AG09319 (cell line): ENCODE results near the gene TUBA8.

Experiments used
- DNase-seq: peaks from one replicate; pipeline ENCODE4 v3.0.0-alpha.2; 2010; ENCODE audit warnings: low read depth; ENCODE audit errors: extremely low read depth
- CTCF ChIP-seq: IDR thresholded peaks from 2 replicates; pipeline ENCODE4 v1.5.1; 2011; ENCODE audit warnings: low read depth, mild to moderate bottlenecking, inconsistent platforms, low read length, moderate library complexity

The TUBA8 gene

GRCh38 chr22:18088825-18089568 lies 21.6 kb upstream of the TUBA8 start:
- TF ChIP-seq CTCF = no peak
- DNase-seq = no peak

DNA sequence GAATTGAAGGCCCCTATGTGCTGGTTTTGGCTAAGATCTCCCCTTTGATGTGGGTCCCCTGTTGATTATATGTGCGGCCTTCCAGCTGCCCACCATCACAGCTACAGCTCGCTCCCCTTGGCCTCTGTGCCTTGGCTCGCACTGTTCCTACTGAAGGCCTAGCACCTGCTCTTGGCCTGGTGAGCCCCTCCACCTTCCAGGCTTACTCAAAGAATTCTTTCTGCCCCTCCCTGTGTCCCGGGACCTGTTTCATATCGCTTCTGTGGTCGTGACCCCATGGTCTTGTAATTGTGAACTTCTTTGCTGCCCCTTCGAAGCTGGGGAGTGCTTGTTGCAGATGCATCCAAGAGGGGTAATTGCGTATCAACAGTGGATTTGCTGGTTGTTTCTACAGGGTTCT lies 20.3 kb upstream of the TUBA8 start:
- no peak for TF ChIP-seq CTCF

GRCh38 chr22:18091478-18091877 lies 19.1 kb upstream of the TUBA8 start:
- TF ChIP-seq CTCF = no peak

More for the DNA sequence above, 20.3 kb upstream of the TUBA8 start:
- DNase-seq = no peak

DNA sequence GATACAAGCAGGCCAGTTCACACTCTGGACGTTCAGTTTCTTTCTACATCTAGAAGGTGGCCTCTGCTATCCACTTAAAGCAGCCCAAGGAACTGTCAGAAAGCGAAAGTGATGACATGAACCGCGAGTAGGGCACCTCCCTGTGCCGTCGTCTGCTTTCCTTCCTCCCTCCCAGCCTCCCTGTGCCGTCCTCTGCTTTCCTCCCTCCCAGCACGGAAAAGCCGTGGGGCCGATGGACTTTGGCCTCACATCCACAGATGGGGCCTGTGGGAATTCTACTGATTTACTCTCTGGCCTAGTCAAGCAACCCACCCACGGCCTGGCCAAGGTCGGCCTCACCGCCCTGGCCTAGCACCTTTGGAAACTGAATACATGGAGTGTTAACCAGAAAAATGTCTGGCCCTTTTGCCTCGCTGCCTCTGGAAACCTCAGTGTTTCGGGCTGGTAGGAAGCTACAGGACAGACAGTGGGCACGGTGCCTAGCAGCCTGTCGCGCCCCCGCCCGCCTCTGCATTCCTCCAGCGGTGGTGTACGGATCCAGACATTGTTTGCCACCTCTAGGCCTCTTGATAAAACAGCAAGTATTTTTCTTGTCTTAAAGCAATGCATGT lies 18.6 kb upstream of the TUBA8 start:
- TF ChIP-seq CTCF = no peak; the same call in none of the 2 replicates
- DNase-seq = no peak

More at GRCh38 chr22:18091478-18091877, 19.1 kb upstream of the TUBA8 start:
- no peak for DNase-seq

DNA sequence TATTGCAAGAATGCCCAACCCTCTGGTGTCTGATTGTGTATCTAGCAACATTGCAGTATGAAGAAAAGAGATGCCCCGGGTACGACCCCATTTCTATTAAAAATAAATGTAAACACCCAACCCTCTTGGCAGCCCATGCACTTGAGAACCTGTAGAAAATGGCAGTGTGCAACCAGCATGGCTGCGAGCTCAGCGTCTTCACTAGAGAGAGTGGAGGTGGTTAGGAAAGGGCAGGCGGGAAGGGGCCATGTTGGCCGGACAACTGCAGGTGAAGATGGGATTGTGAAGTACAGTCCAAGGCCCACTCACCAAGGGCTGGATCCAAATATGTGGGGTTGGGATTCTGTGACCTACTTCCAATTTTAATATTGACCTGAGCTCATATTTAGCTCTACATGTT lies 16.9 kb upstream of the TUBA8 start:
- no peak for TF ChIP-seq CTCF
- no peak for DNase-seq

DNA sequence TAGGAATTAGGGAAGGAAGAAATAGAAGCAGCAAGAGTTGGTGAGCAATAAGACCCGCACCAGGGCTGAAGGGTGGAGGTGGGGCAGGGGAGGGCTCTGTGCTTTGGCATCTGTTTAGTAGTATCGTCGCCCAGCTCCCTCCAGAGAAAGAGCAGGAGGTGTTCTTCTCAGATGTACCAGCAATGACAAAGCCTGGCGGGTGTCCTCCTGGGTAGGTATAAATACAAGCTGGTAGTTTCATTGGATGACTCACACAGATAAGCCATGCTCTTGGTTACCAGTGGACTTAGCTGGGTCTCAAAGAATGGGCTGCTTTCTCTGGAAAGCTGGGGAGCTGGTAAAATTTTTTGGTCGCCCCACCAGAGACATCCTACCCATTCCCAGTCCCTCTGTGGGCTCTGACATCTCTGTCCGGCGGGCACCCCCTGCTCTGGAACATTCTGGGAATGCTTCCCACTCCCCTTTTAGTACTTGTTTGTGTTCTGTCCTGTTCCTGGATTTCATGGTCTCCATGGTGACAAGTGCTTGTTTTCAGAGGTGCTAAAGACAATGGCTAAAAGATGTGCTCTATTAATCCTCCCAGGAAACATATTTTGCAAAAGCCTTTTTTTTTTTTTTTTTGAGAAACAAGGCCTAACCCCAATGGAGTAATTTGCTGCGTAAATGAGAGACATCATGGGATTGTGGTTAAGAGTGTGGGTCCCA lies 15.4 kb upstream of the TUBA8 start:
- no peak for DNase-seq
- no peak for TF ChIP-seq CTCF

- TF ChIP-seq CTCF = no peak
- DNase-seq = no peak
Measured at GRCh38 chr22:18096823-18097222, 13.8 kb upstream of the TUBA8 start.
